HuH-7 (cell line): ENCODE data around the gene FERMT3.
A peak's percentile ranks its signal among the peaks of the same experiment; 100 is the strongest.

Source experiments
- DNase-seq: peaks from one replicate; pipeline ENCODE4 v3.0.0; 2011; ENCODE audit warnings: low spot score

Gene FERMT3

GRCh38 chr11:64186492-64187165 is 19.9 kb upstream of the FERMT3 start:
- DNase-seq, result no peak

- DNase-seq, result no peak
These were observed 14.1 kb upstream of the FERMT3 start for GRCh38 chr11:64192434-64192833.

GRCh38 chr11:64196626-64197025 is 9.9 kb upstream of the FERMT3 start:
- no peak for DNase-seq

GRCh38 chr11:64198511-64198910 is 8.0 kb upstream of the FERMT3 start:
- DNase-seq, result no peak

GRCh38 chr11:64201543-64201942 is 5.0 kb upstream of the FERMT3 start:
- DNase-seq, result no peak

- no peak for DNase-seq
These were observed 3.5 kb upstream of the FERMT3 start for GRCh38 chr11:64202992-64203391.

GRCh38 chr11:64203421-64204079 is 3.0 kb upstream of the FERMT3 start:
- no peak for DNase-seq

GRCh38 chr11:64204080-64204440 is 2.5 kb upstream of the FERMT3 start:
- DNase-seq, result no peak

GRCh38 chr11:64204464-64204989 is 2.0 kb upstream of the FERMT3 start:
- peak; percentile 73 for DNase-seq

GRCh38 chr11:64207256-64208085 is 950 bp downstream of the FERMT3 start:
- no peak for DNase-seq

GRCh38 chr11:64208086-64208795 is 1.7 kb downstream of the FERMT3 start:
- no peak for DNase-seq

GRCh38 chr11:64208796-64209562 is 2.5 kb downstream of the FERMT3 start:
- DNase-seq, result no peak

GRCh38 chr11:64209563-64209843 is 3.0 kb downstream of the FERMT3 start:
- DNase-seq, result no peak

GRCh38 chr11:64210301-64211020 is 3.9 kb downstream of the FERMT3 start:
- no peak for DNase-seq

GRCh38 chr11:64211181-64211872 is 4.8 kb downstream of the FERMT3 start:
- DNase-seq, result no peak

GRCh38 chr11:64216879-64217278 is 10.4 kb downstream of the FERMT3 start:
- DNase-seq, result no peak

- DNase-seq, result no peak
These were observed 12.3 kb downstream of the FERMT3 start for GRCh38 chr11:64218628-64219353.

- no peak for DNase-seq
These were observed 12.8 kb downstream of the FERMT3 start for GRCh38 chr11:64219354-64219684.

GRCh38 chr11:64219755-64220154 is 13.2 kb downstream of the FERMT3 start:
- DNase-seq, result no peak

GRCh38 chr11:64220271-64220670 is 13.8 kb downstream of the FERMT3 start:
- DNase-seq, result no peak
